SK-N-SH (cell line): ENCODE data around the gene ABCB9.

Source experiments
- CHD2 ChIP-seq: fragments of 150-350 bp; IDR thresholded peaks from 2 replicates; pipeline ENCODE4 v1.6.1; 2018; ENCODE audit warnings: low read length; ENCODE audit not compliant: partially characterized antibody
- EP300 ChIP-seq, 2 experiments: IDR thresholded peaks; 2 replicates each; pipeline versions ENCODE4 v1.4.0 to v1.6.1; 2012; ENCODE audit warnings: borderline replicate concordance in 1 of 2, low read depth in 1 of 2, low read length in 1 of 2
- GABPA ChIP-seq: IDR thresholded peaks from 2 replicates; pipeline ENCODE4 v1.4.0; 2012; ENCODE audit warnings: low read depth, mild to moderate bottlenecking
- IRF3 ChIP-seq: fragments of 150-350 bp; IDR thresholded peaks from 2 replicates; pipeline ENCODE4 v1.6.1; 2016; ENCODE audit warnings: mild to moderate bottlenecking, low read depth, low read length
- JUND ChIP-seq: IDR thresholded peaks from 2 replicates; pipeline ENCODE4 v1.4.0; 2012
- POLR2AphosphoS5 ChIP-seq: IDR thresholded peaks from 2 replicates; pipeline ENCODE4 v1.6.1; 2012; ENCODE audit warnings: low read depth, low read length
- RCOR1 ChIP-seq: fragments of 150-350 bp; IDR thresholded peaks from 2 replicates; pipeline ENCODE4 v1.6.1; 2017; ENCODE audit warnings: antibody characterized with exemption, low read length
- RFX5 ChIP-seq: IDR thresholded peaks from 2 replicates; pipeline ENCODE4 v1.6.1; 2012; ENCODE audit warnings: mild to moderate bottlenecking, improper control_type of control experiment, low read length
- SIN3A ChIP-seq: IDR thresholded peaks from 2 replicates; pipeline ENCODE4 v1.6.1; 2012; ENCODE audit warnings: low read depth, mild to moderate bottlenecking, low read length, moderate library complexity, borderline replicate concordance
- TEAD4 ChIP-seq: IDR thresholded peaks from 2 replicates; pipeline ENCODE4 v1.4.0; 2012; ENCODE audit warnings: mild to moderate bottlenecking, borderline replicate concordance; ENCODE audit not compliant: insufficient read depth
- TF ChIP-seq, protein P1 (sequence below): fragments of 200-600 bp; sonication (generic); IDR thresholded peaks from 2 replicates; pipeline ENCODE4 v1.6.1; 2017; ENCODE audit warnings: antibody characterized with exemption, mild to moderate bottlenecking, moderate library complexity

- no peak for TF ChIP-seq RCOR1
- no peak for TF ChIP-seq EP300 (IDR thresholded peaks at IDR 0.05; ENCODE audit: borderline replicate concordance in 1 of 2, low read depth in 1 of 2, low read length in 1 of 2)
- no peak for TF ChIP-seq SIN3A
- TF ChIP-seq, protein P1, sequence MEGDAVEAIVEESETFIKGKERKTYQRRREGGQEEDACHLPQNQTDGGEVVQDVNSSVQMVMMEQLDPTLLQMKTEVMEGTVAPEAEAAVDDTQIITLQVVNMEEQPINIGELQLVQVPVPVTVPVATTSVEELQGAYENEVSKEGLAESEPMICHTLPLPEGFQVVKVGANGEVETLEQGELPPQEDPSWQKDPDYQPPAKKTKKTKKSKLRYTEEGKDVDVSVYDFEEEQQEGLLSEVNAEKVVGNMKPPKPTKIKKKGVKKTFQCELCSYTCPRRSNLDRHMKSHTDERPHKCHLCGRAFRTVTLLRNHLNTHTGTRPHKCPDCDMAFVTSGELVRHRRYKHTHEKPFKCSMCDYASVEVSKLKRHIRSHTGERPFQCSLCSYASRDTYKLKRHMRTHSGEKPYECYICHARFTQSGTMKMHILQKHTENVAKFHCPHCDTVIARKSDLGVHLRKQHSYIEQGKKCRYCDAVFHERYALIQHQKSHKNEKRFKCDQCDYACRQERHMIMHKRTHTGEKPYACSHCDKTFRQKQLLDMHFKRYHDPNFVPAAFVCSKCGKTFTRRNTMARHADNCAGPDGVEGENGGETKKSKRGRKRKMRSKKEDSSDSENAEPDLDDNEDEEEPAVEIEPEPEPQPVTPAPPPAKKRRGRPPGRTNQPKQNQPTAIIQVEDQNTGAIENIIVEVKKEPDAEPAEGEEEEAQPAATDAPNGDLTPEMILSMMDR = no peak
- no peak for TF ChIP-seq CHD2
- no peak for TF ChIP-seq POLR2AphosphoS5
- TF ChIP-seq TEAD4 = no peak
- TF ChIP-seq JUND = no peak
- TF ChIP-seq IRF3 = no peak
- no peak for TF ChIP-seq RFX5
- no peak for TF ChIP-seq GABPA
Measured at GRCh38 chr12:122929812-122930211, 36.5 kb downstream of the ABCB9 start.
